ENCODE results near the gene ATRX. TPM values are rescaled to one million over a fixed set of nuclear protein-coding genes. Genes with fewer than 3 reads are reported as not detected.
"Not testable (repeated sequence)": the region's sequence is repeated elsewhere in the genome, so short reads cannot be mapped to it uniquely, and the experiment has no call there.

The ATRX gene
- 100 to 1,000 TPM in 1 of 2 donors, 10 to 100 TPM in 1; 49.3 to 110 TPM for total RNA-seq

DNA sequence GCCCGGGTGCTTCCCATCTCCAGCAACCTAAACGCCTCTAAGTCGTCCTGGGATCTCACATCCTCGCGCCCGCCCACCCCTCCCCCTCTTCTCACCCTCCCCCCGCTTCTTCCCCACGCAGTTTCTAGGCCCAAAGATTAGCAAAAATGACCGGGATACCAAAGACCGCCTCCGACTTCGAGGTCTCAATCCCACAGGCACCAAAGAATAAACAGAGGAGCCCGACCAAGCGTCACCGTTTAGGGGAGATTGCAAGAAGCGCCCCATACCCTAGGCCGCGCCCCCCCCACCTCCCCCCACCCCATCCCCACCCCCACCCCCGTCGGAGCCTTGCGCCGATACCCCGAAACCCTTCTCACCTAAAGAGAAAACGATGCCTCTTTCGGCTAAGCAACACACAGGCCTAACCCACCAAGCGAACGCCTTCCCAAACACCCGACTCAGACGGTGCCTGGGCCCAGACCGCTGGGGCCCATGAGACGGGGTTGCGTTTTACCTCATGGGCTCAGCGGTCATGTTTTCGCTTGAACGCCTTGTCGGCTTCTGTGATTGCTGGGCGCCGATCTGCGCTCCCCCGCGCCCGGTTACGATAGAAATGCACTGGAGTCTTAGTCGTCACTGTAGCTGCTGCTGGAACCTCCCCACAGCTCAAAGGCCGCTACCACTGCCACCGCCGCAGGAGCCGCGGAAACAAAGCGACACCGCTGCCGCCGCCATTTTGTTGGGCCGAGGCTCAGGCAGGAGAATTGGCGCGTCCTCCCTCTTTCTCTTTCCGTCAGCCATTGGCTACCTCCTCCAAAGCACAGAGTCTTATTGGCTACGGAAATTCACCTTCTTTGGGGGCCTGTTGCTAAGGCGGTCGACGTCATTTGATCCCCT lies at the start of gene ATRX:
ATRX (minus strand) TSS at position 731 of the 879 bp plus-strand sequence; CDS start at position 516, 215 bp downstream.
- peak; percentile 44 for TF ChIP-seq POLR2A (IDR thresholded peaks at IDR 0.05)
- peak; percentile 54 for TF ChIP-seq POLR2AphosphoS5 (IDR thresholded peaks at IDR 0.05)
- TF ChIP-seq, protein P1, sequence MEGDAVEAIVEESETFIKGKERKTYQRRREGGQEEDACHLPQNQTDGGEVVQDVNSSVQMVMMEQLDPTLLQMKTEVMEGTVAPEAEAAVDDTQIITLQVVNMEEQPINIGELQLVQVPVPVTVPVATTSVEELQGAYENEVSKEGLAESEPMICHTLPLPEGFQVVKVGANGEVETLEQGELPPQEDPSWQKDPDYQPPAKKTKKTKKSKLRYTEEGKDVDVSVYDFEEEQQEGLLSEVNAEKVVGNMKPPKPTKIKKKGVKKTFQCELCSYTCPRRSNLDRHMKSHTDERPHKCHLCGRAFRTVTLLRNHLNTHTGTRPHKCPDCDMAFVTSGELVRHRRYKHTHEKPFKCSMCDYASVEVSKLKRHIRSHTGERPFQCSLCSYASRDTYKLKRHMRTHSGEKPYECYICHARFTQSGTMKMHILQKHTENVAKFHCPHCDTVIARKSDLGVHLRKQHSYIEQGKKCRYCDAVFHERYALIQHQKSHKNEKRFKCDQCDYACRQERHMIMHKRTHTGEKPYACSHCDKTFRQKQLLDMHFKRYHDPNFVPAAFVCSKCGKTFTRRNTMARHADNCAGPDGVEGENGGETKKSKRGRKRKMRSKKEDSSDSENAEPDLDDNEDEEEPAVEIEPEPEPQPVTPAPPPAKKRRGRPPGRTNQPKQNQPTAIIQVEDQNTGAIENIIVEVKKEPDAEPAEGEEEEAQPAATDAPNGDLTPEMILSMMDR (IDR thresholded peaks at IDR 0.05): no peak
- intact Hi-C loops (cut with DNase I): loop anchor here (10.0 kb wide), 1 partner anchor 109 kb away; the partner anchor contains the start of genes COX7B and MAGT1
- Histone ChIP-seq H3K27ac (peak within 1 kb of the TSS; percentile 91 to 92), H3K27me3 (replicated peaks; ENCODE audit: insufficient read depth) (no peaks in the 10 kb centered on the region), H3K4me3 (peak within 1 kb of the TSS; percentile 45 to 51), H3K9me3 (no peaks in the 10 kb centered on the region), H3K36me3 (no peaks in the 10 kb centered on the region), H3K4me1 (replicated peaks) (no peaks in the 10 kb centered on the region)
- peak; percentile 64 for DNase-seq (ENCODE audit: low spot score)
- WGBS: 0% methylated on average over 25 of the region's 61 CpGs

DNA sequence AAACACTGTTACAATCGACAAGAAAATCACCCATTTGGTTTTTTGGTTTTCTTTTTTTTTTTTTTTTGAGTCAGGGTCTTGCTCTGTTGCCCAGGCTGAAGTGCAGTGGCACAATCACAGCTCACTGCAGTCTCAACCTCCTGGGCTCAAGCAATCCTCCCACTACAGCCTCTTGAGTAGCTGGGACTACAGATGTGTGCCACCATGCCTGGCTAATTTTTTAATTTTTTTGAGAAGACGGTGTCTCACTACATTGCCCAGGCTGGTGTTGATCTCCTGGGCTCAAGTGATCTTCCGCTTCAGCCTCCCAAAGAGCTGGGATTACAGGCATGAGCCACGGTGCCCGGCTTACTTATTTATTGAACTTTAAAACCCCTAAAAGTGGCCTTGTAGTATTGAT lies 45.5 kb upstream of the ATRX start:
- H3K9me3 ChIP-seq; H3K27ac ChIP-seq; H3K4me3 ChIP-seq; DNase-seq (ENCODE audit: low spot score); intact Hi-C loops (cut with DNase I); H3K36me3 ChIP-seq; H3K27me3 ChIP-seq (replicated peaks; ENCODE audit: insufficient read depth); H3K4me1 ChIP-seq (replicated peaks): not testable (repeated sequence)
- WGBS: 99% methylated on average over 5 of the region's 5 CpGs

- H3K4me3 ChIP-seq; intact Hi-C loops (cut with DNase I); H3K4me1 ChIP-seq (replicated peaks); H3K36me3 ChIP-seq; H3K9me3 ChIP-seq; DNase-seq (ENCODE audit: low spot score); H3K27ac ChIP-seq; H3K27me3 ChIP-seq (replicated peaks; ENCODE audit: insufficient read depth): not testable (repeated sequence)
- 100% methylated on average over 1 of the region's 2 CpGs for WGBS
Observed at GRCh38 chrX:77821989-77822388, 36.0 kb upstream of the ATRX start.

GRCh38 chrX:77820091-77820727 lies 34.2 kb upstream of the ATRX start:
- no peak for TF ChIP-seq POLR2A (IDR thresholded peaks at IDR 0.05)
- no peak for TF ChIP-seq POLR2AphosphoS5 (IDR thresholded peaks at IDR 0.05)
- TF ChIP-seq, protein P1 (IDR thresholded peaks at IDR 0.05): no peak
- Histone ChIP-seq H3K36me3 (no peaks in the 10 kb centered on the region), H3K9me3 (no peaks in the 10 kb centered on the region), H3K4me3 (no peak overlapping the region), H3K4me1 (replicated peaks) (no peaks in the 10 kb centered on the region), H3K27me3 (replicated peaks; ENCODE audit: insufficient read depth) (no peaks in the 10 kb centered on the region), H3K27ac (no peak overlapping the region)
- WGBS: 77% methylated on average over 9 of the region's 9 CpGs
- intact Hi-C loops (cut with DNase I): no loop called here
- DNase-seq (ENCODE audit: low spot score): no peak

DNA sequence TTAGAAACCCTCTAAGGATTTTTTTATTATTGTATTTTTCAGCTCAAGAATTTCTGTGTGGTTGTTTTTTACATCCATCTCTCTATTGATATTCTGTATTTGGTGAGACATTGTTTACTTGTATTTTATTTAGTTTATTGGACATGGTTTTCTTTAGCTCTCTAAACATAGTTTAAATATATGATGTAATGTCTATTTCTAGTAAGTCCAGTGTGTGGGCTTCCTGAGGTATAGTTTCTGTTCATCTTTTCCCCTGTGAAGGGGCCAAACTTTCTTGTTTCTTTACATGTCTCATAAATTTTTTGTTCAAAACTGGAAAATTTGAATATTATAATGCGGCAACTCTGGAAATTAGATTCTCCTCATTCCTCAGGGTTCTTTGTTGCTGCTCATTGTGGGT lies 28.2 kb upstream of the ATRX start:
- Histone ChIP-seq H3K4me1 (replicated peaks) (no peaks in the 10 kb centered on the region), H3K9me3 (no peaks in the 10 kb centered on the region), H3K36me3 (no peaks in the 10 kb centered on the region), H3K27me3 (replicated peaks; ENCODE audit: insufficient read depth) (no peaks in the 10 kb centered on the region), H3K4me3 (no peak overlapping the region), H3K27ac (no peak overlapping the region)
- no peak for DNase-seq (ENCODE audit: low spot score)
- TF ChIP-seq POLR2A (IDR thresholded peaks at IDR 0.05): no peak
- TF ChIP-seq POLR2AphosphoS5 (IDR thresholded peaks at IDR 0.05): no peak
- TF ChIP-seq, protein P1 (IDR thresholded peaks at IDR 0.05): no peak
- 93% methylated on average over 1 of the region's 1 CpG for WGBS
- intact Hi-C loops (cut with DNase I): no loop called here
